ENCODE data around the gene ZNF33B.
"Not testable (repeated sequence)": the region's sequence is repeated elsewhere in the genome, so short reads cannot be mapped to it uniquely, and the experiment has no call there.

The ZNF33B gene

GRCh38 chr10:42638055-42638820 is at the start of gene ZNF33B:
TSS of gene ZNF33B (minus strand) at chr10:42638570. CDS start at chr10:42636928, 1,642 bp downstream.
- peak within 1 kb of the TSS; percentile 84 for H3K4me2 ChIP-seq
- peak within 1 kb of the TSS; percentile 90 for H3K27ac ChIP-seq
- TF ChIP-seq Cebpa-rat (IDR thresholded peaks at IDR 0.05) = no peak
- H4K20me1 ChIP-seq = no peaks in the 10 kb centered on the region
- H3K9ac ChIP-seq = peak within 1 kb of the TSS; percentile 87
- H3K4me3 ChIP-seq = peak within 1 kb of the TSS; percentile 74
- peaks cover 23% of the 10 kb centered on the region for H3K4me1 ChIP-seq
- H3K27me3 ChIP-seq = no peaks in the 10 kb centered on the region
- H3K36me3 ChIP-seq = peaks cover 24% of the 10 kb centered on the region
- no peaks in the 10 kb centered on the region for H3K9me3 ChIP-seq

- Histone ChIP-seq H3K4me3 (no peak overlapping the region), H4K20me1 (no peaks in the 10 kb centered on the region), H3K4me2 (no peak overlapping the region), H3K27me3 (no peaks in the 10 kb centered on the region), H3K9ac (no peak overlapping the region), H3K36me3 (no peaks in the 10 kb centered on the region), H3K27ac (no peak overlapping the region), H3K4me1 (0 out of 2 replicates have a peak, but pooled peaks cover 3% of the 10 kb centered on the region), H3K9me3 (no peaks in the 10 kb centered on the region)
- no peak for TF ChIP-seq Cebpa-rat (IDR thresholded peaks at IDR 0.05)
Measured at GRCh38 chr10:42684517-42684916, 46.1 kb upstream of the ZNF33B start.

- no peak overlapping the region for H3K27ac ChIP-seq
Measured at GRCh38 chr10:42680267-42680666, 41.9 kb upstream of the ZNF33B start.

GRCh38 chr10:42665181-42665979 is 27.0 kb upstream of the ZNF33B start:
- peaks cover 14% of the 10 kb centered on the region for H3K9me3 ChIP-seq
- not testable (repeated sequence) for H3K9ac ChIP-seq, H4K20me1 ChIP-seq, H3K27ac ChIP-seq, H3K4me3 ChIP-seq, H3K4me1 ChIP-seq, H3K36me3 ChIP-seq, H3K27me3 ChIP-seq, H3K4me2 ChIP-seq

More at GRCh38 chr10:42680267-42680666, 41.9 kb upstream of the ZNF33B start:
- Histone ChIP-seq H3K36me3 (no peaks in the 10 kb centered on the region), H3K4me1 (no peaks in the 10 kb centered on the region), H3K9me3 (no peaks in the 10 kb centered on the region), H4K20me1 (no peaks in the 10 kb centered on the region), H3K9ac (no peak overlapping the region), H3K4me2 (no peak overlapping the region), H3K27me3 (no peaks in the 10 kb centered on the region), H3K4me3 (no peak overlapping the region)
- no peak for TF ChIP-seq Cebpa-rat (IDR thresholded peaks at IDR 0.05)

GRCh38 chr10:42654419-42654818 is 16.0 kb upstream of the ZNF33B start:
- no peak for TF ChIP-seq Cebpa-rat (IDR thresholded peaks at IDR 0.05)
- H4K20me1 ChIP-seq = no peaks in the 10 kb centered on the region

GRCh38 chr10:42652858-42653257 is 14.5 kb upstream of the ZNF33B start:
- H3K9me3 ChIP-seq = no peaks in the 10 kb centered on the region
- H3K9ac ChIP-seq = no peak overlapping the region

More at GRCh38 chr10:42654419-42654818, 16.0 kb upstream of the ZNF33B start:
- Histone ChIP-seq H3K27ac (no peak overlapping the region), H3K4me3 (no peak overlapping the region), H3K9ac (no peak overlapping the region), H3K4me2 (no peak overlapping the region), H3K36me3 (no peaks in the 10 kb centered on the region), H3K27me3 (no peaks in the 10 kb centered on the region), H3K4me1 (peaks cover 16% of the 10 kb centered on the region), H3K9me3 (no peaks in the 10 kb centered on the region)

GRCh38 chr10:42650374-42650773 is 12.0 kb upstream of the ZNF33B start:
- H4K20me1 ChIP-seq = no peaks in the 10 kb centered on the region
- no peak overlapping the region for H3K27ac ChIP-seq
- peak overlapping the region; percentile 38 for H3K4me2 ChIP-seq
- no peaks in the 10 kb centered on the region for H3K9me3 ChIP-seq
- no peak overlapping the region for H3K4me3 ChIP-seq
- H3K36me3 ChIP-seq = no peaks in the 10 kb centered on the region
- no peak for TF ChIP-seq Cebpa-rat (IDR thresholded peaks at IDR 0.05)
- H3K9ac ChIP-seq = no peak overlapping the region
- no peaks in the 10 kb centered on the region for H3K27me3 ChIP-seq
- H3K4me1 ChIP-seq = peaks cover 16% of the 10 kb centered on the region

More at GRCh38 chr10:42652858-42653257, 14.5 kb upstream of the ZNF33B start:
- Histone ChIP-seq H3K27me3 (no peaks in the 10 kb centered on the region), H4K20me1 (no peaks in the 10 kb centered on the region), H3K4me3 (no peak overlapping the region), H3K27ac (no peak overlapping the region), H3K36me3 (no peaks in the 10 kb centered on the region), H3K4me1 (peaks cover 16% of the 10 kb centered on the region), H3K4me2 (no peak overlapping the region)
- TF ChIP-seq Cebpa-rat (IDR thresholded peaks at IDR 0.05) = no peak

- Histone ChIP-seq H3K27me3 (no peaks in the 10 kb centered on the region), H3K9me3 (no peaks in the 10 kb centered on the region), H3K36me3 (no peaks in the 10 kb centered on the region), H4K20me1 (no peaks in the 10 kb centered on the region), H3K27ac (no peak overlapping the region), H3K9ac (no peak overlapping the region), H3K4me1 (peaks cover 16% of the 10 kb centered on the region), H3K4me3 (no peak overlapping the region), H3K4me2 (no peak overlapping the region)
- no peak for TF ChIP-seq Cebpa-rat (IDR thresholded peaks at IDR 0.05)
Measured at GRCh38 chr10:42648512-42648911, 10.1 kb upstream of the ZNF33B start.

- Histone ChIP-seq H3K4me3 (no peak overlapping the region), H3K27me3 (no peaks in the 10 kb centered on the region), H3K27ac (no peak overlapping the region), H3K4me1 (peaks cover 12% of the 10 kb centered on the region), H3K9ac (no peak overlapping the region), H3K9me3 (no peaks in the 10 kb centered on the region), H4K20me1 (no peaks in the 10 kb centered on the region), H3K4me2 (no peak overlapping the region), H3K36me3 (no peaks in the 10 kb centered on the region)
- TF ChIP-seq Cebpa-rat (IDR thresholded peaks at IDR 0.05) = no peak
Measured at GRCh38 chr10:42646687-42647640, 8.6 kb upstream of the ZNF33B start.
